ENCODE data around the gene LIMK2.
"Not testable (repeated sequence)": the region's sequence is repeated elsewhere in the genome, so short reads cannot be mapped to it uniquely, and the experiment has no call there.

Gene LIMK2

GRCh38 chr22:31244943-31245451 is 32.9 kb downstream of the LIMK2 start:
- DNase-seq: no peak

DNA sequence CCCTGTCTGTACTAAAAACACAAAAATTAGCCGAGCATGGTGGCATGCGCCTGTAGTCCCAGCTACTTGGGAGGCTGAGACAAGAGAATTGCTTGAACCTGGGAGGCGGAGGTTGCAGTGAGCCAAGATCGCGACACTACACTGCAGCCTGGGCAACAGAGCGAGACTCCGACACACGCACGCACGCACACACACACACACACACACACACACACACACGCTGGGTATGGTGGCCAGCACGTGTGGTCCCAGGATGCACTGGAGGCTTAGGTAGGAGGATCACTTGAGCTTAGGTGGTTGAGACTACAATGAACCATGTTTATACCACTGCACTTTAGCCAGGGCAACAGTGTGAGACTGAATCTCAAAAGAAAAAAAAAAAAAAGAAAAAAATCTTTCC is 33.9 kb downstream of the LIMK2 start:
- DNase-seq: not testable (repeated sequence)

- no peak for DNase-seq
Measured at GRCh38 chr22:31246687-31247086, 34.6 kb downstream of the LIMK2 start.

GRCh38 chr22:31247726-31248125 is 35.6 kb downstream of the LIMK2 start:
- no peak for DNase-seq

- DNase-seq: peak; percentile 65
Measured at GRCh38 chr22:31248138-31248745, 36.1 kb downstream of the LIMK2 start.

DNA sequence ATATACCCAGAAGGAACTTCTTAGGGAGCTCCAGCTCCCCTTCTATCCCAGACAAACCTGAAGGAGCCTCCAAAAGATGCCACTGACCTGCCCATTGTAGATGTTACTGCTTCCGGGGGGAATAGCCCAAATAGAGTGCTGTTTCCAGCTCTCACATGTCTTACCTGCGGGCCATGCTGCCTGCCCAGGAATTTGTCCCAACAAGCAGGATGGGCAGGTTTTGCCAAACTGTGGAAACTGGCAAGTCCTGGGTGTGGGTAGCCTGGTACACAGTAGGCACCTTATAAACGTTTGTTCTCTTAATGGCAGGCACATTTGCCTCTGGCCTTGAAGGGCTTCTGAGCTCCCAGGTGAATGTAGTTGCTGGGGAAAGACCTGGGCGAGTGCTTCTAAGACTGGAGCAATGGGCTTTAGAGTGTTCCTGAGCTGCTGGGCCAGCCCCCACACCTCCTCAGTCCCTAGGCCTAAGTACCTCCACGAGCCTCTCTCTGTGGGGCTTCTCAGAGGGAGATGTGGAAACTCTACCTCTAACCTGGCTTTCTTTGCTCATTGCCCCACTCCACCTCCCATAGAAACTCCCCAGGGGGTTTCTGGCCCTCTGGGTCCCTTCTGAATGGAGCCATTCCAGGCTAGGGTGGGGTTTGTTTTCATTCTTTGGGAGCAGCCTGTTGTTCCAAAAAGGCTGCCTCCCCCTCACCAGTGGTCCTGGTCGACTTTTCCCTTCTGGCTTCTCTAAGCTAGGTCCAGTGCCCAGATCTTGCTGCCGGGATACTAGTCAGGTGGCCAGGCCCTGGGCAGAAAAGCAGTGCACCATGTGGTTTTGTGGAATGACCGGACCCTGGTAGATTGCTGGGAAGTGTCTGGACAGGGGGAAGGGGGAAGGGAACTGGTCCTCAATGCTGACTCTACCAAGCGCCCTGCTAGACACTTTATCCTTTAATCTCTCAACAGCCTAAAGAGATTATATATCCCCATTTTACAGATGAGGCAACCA is 37.2 kb downstream of the LIMK2 start:
- no peak for DNase-seq

GRCh38 chr22:31250740-31251600 is 38.9 kb downstream of the LIMK2 start:
- DNase-seq: no peak

DNA sequence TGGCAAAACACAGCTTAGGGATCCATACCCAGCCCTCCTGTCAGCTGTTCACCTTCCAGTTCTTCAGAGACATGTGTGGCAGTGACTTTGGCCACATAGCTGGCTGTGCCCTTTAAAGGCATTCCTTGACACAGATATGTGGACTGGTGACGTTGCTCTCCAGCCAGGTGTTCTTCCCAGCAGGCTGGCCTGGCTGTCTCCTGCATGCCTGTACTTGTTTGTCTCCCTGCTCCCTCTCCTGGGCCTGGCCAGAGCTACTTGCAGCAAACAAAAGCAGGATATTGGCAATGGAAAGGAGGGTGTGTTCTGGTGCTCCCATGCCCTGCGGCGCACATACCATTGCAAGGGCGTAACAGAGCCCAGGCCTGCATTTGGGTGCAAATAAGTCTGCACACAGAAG is 41.9 kb downstream of the LIMK2 start:
- DNase-seq: no peak

DNA sequence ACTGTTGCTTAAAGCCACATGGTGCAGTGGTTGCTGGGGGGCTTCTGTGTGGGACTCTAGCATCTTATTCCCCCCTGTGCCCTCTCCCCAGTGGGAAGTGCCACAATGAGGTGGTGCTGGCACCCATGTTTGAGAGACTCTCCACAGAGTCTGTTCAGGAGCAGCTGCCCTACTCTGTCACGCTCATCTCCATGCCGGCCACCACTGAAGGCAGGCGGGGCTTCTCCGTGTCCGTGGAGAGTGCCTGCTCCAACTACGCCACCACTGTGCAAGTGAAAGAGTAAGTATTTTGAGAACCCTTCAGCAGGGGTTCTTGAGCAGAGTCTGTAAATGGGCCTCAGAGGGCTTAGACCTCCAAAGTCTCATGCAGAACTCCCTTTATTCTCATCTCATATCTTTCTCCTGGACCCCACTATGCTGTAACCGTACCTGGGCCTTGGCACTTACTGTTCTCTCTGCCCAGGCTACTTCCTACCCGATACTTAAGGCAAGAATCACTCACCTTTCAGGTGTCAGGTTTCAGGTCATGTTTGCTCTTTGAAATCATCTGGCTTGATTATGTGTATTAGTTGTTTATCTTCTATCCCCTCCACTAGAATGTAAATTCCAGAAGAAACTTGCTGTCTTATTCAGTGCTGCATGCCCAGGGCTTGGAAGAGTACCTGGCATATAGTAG is 47.8 kb downstream of the LIMK2 start:
- no peak for DNase-seq

- no peak for DNase-seq
Measured at GRCh38 chr22:31260474-31260856, 48.4 kb downstream of the LIMK2 start.

DNA sequence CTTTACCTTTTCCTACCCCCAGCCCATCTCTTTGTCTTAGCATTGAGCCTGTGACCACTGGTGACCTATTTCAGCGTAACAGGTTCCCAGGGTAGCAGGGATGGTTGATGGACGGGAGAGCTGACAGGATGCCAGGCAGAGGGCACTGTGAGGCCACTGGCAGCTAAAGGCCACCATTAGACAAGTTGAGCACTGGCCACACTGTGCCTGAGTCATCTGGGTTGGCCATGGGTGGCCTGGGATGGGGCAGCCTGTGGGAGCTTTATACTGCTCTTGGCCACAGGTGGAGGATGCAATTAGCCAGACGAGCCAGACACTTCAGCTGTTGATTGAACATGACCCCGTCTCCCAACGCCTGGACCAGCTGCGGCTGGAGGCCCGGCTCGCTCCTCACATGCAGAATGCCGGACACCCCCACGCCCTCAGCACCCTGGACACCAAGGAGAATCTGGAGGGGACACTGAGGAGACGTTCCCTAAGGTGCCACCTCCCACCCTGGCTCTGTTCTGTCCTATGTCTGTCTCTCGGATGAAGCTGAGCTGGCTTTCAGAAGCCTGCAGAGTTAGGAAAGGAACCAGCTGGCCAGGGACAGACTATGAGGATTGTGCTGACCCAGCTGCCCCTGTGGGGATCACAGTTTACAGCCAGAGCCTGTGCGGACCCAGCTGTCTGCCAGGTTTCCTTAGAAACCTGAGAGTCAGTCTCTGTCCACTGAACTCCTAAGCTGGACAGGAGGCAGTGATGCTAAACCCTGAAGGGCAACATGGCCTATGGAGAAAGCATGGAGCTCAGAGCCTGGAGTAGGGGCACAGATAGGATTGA is 50.4 kb downstream of the LIMK2 start:
- no peak for DNase-seq

DNA sequence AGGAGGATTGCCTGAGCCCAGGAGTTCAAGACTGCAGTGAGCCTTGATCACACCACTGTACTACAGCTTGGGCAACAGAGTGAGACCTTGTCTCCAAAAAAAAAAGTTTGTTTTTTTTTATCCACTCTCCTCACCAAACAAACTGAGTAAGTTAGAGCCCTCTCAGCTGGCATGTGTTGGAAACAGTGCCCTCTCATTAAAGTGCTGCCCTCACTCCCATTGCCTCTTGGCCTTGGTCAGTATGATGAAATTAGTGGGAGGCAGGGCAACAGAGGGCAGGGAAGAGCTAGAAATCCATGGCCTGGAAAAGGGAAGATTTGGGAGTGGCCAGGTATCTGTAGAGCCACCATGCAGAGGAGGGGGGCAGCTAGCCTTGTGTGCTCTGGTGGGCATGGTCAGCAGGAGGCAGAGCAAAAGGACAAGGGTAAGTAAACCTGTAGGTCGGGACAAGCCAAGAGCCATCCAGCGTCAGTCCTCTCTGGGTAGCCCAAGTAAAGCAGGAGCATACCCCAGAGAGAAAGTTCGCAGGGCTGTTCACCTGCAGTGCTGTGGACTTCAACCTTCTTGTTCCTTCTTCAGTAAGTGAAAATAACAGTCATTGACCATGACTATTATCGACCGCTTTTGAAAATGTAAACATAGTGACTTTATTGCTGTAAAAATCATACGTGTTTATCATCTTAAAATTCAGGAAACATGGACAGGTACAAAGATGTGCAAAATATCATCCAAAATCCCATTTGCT is 52.0 kb downstream of the LIMK2 start:
- no peak for DNase-seq

- DNase-seq: no peak
Measured at GRCh38 chr22:31268281-31268680, 56.2 kb downstream of the LIMK2 start.

DNA sequence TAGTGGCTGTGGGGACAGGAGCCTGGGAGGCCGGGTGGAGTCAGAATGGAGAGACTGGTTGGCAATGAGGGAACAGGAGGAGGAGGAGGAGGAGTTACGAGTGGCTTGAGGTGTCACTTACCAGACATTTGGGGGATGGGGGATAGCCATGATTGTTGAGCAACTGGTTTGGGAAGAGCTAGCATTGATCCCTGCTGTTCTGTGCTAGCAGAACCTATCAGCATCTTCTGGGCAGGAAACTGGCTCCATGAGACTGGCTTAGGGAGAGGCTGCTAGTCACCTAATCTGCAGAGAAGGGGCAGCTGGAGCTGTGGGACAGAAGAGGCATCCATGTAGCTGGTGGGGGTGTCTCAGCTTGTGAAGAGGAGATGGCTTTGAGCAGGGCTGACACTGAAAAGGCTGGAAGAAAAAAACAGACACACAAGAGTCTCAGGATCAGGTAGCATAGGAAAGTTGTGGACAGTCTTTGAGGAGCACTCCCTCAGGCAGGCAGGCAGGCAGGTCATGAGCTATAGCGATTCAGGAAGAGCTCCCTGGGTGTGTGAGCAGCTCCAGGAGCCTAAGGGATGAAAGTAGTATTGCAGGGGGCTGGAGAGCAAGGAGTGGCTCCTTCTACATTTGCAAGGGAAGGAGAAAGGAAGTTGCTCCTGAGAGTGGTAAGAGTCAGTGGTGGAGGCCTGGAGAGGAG is 57.9 kb downstream of the LIMK2 start:
- DNase-seq: no peak

GRCh38 chr22:31271026-31271425 is 58.9 kb downstream of the LIMK2 start:
- DNase-seq: no peak

GRCh38 chr22:31271485-31271884 is 59.4 kb downstream of the LIMK2 start:
- no peak for DNase-seq

GRCh38 chr22:31272522-31273446 is 60.7 kb downstream of the LIMK2 start:
- DNase-seq: peak; percentile 57

DNA sequence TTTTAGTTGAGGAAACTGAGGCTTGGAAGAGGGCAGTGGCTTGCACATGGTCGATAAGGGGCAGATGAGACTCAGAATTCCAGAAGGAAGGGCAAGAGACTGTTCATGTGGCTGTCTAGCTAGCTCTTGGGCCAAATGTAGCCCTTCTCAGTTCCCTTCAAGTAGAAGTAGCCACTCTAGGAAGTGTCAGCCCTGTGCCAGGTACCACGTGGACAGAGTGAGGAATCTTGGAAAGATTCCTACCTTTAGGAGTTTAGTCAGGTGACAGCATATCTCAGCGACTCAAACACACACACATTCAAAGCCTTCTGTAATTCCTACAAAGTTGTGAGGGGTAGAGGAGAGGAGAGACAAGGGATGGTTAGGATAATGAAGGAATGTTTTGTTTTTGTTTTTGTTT is 61.9 kb downstream of the LIMK2 start:
- DNase-seq: no peak

DNA sequence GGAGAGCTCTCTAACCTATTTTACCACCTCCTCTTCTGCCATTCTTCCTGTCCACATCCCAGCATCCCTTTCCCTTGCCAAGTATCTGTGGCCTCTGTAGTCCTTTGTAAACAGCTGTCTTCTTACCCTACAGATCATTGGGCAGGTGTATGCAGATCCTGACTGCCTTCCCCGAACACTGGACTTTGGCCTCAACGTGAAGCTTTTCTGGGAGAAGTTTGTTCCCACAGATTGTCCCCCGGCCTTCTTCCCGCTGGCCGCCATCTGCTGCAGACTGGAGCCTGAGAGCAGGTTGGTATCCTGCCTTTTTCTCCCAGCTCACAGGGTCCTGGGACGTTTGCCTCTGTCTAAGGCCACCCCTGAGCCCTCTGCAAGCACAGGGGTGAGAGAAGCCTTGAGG is 62.9 kb downstream of the LIMK2 start:
- no peak for DNase-seq
